HG03571 (cell line): ENCODE results near the gene SPAG9.
A peak's percentile ranks its signal among the peaks of the same experiment; 100 is the strongest.

ENCODE experiments used
- ATAC-seq: cut with Tn5 transposase; IDR thresholded peaks from one replicate; pipeline ENCODE4 v1.9.1; 2021; ENCODE audit not compliant: unreplicated experiment

Gene SPAG9, protein sequence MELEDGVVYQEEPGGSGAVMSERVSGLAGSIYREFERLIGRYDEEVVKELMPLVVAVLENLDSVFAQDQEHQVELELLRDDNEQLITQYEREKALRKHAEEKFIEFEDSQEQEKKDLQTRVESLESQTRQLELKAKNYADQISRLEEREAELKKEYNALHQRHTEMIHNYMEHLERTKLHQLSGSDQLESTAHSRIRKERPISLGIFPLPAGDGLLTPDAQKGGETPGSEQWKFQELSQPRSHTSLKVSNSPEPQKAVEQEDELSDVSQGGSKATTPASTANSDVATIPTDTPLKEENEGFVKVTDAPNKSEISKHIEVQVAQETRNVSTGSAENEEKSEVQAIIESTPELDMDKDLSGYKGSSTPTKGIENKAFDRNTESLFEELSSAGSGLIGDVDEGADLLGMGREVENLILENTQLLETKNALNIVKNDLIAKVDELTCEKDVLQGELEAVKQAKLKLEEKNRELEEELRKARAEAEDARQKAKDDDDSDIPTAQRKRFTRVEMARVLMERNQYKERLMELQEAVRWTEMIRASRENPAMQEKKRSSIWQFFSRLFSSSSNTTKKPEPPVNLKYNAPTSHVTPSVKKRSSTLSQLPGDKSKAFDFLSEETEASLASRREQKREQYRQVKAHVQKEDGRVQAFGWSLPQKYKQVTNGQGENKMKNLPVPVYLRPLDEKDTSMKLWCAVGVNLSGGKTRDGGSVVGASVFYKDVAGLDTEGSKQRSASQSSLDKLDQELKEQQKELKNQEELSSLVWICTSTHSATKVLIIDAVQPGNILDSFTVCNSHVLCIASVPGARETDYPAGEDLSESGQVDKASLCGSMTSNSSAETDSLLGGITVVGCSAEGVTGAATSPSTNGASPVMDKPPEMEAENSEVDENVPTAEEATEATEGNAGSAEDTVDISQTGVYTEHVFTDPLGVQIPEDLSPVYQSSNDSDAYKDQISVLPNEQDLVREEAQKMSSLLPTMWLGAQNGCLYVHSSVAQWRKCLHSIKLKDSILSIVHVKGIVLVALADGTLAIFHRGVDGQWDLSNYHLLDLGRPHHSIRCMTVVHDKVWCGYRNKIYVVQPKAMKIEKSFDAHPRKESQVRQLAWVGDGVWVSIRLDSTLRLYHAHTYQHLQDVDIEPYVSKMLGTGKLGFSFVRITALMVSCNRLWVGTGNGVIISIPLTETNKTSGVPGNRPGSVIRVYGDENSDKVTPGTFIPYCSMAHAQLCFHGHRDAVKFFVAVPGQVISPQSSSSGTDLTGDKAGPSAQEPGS (N-terminal part only)

DNA sequence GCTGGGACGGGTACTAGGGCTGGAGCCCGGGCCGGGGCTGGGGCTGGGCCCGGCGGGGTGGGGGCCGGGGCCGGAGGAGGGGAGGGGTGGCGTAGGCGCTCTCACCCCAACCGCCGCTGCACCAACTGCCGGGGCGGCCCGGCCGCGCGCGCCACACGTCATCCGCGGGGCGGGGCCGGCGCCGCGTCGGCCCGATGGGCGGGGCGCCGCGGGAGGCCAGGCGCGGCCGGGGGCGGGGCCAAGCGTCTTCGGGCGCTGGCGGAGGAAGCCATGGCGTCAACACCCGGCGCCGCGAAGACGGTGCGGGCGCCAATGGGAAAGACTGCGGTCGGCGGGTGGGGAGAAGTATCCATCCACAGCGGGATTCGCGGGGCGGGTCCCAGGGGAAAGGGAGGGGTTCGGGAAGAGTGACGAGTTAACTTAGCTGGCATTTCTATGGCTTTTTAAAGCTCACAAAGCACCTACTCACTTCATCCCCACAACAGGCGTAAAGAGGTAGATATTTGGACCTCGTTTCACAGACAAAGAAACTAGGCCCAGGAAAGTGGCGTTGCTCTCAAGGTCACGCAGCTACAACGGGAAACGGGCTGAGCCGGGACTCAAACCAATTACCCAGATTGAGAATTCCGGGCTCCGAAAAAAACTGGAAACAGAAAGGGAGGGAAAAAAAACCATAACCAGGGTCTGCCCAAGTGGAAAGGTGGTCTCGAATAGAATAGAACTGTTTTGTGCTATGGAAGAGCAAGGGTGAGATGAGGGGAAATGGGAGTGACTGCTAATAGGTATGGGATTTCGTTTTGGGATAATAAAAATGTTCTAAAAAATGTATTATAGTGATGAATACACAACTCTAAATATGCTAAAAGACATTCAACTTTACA is at the start of gene SPAG9:
SPAG9 (minus strand) TSS at position 130 of the 881 bp plus-strand sequence. CDS start 212 bp downstream, outside the sequence.
- ATAC-seq = peak; percentile 70

DNA sequence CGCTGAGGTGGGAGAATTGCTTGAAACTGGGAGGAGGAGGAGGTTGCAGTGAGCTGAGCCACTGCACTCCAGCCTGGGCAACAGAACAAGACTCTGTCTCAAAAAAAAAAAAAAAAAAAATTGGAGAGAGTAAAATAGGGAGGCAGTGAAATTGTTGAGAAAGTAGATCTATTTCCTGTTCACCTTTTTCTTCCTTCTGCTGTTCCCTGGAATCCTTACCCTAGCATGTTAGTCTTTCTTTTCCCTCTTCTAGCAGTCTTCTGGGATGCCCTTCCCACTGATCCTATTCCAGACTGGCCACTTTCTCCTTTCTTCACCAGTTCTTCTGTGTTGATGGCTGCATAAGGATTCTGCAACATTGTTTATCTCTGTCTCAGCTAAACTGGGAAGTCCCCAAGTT is 48.7 kb upstream of the SPAG9 start:
- no peak for ATAC-seq

DNA sequence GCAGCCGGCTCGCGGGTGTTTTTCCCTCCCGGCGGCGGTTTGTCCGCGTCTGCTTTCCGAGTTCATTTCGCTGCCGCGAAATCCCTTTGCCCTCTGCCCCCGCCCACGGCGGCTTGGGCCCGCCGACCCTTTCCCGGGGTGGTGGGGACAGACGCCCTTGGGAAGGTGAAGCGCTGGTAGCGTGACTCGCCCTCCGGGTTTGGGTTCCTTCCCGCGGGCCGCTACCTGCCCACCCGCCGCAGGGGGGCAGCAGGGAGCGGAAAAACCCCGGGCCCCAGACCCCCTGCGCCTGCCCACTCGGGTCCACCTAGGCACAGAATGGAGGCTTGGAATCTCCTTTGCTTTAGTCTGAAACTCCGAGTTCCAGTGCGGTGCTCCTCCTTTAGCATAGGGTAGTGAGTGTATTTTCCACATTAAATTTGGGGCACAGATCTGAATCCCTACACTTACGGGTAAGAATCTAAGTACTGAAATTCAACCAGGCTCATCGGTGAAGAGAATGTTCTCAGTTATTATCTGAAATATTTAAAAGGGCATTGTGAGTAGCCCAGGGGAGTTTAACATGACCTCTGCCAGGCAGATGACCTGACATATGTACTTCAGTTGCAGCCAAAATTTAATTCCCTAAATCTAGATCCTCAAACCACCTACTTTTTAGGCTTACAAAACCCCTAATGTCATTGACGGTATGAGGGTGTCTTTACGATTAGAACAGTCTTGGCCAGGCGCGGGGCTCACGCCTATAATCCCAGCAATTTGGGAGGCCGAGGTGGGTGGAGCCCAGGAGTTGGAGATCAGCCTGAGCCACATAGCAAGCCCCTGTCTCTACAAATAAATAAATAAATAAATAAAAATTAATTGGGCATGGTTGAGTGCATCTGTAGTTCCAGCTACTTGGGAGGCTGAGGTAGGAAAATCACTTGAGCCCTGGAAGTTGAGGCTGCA is 46.6 kb upstream of the SPAG9 start:
- peak; percentile 43 for ATAC-seq

DNA sequence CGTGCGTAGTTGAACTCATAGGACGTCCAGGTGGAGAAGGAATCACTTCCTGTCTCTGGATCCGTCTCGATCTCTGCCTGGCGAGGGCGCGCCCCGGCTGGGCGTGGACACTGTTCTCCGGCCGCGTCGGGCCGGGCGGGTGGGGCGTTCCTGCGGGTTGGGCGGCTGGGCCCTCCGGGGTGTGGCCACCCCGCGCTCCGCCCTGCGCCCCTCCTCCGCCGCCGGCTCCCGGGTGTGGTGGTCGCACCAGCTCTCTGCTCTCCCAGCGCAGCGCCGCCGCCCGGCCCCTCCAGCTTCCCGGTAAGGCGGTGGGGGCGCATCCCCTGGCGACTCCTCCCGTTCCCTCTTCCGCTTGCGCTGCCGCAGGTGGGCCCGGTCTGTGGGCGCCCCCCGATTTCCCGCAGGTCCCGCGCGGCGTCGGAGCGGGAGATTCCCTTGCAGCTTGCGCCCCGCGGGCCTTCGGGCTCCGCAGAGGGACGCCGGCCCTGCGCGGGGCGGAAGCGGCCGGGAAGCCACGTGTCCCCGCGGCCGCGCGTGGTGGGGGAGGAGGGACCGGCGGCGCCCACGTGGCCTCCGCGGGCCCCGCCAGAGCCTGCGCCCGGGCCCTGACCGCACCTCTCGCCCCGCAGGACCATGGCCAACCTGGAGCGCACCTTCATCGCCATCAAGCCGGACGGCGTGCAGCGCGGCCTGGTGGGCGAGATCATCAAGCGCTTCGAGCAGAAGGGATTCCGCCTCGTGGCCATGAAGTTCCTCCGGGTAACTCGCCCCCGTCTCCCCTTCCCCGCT is 45.7 kb upstream of the SPAG9 start, which contains the start of gene NME2:
NME2 (plus strand) TSS at position 214 of the 789 bp plus-strand sequence; CDS start at position 634, 420 bp downstream.
- ATAC-seq = peak; percentile 79

DNA sequence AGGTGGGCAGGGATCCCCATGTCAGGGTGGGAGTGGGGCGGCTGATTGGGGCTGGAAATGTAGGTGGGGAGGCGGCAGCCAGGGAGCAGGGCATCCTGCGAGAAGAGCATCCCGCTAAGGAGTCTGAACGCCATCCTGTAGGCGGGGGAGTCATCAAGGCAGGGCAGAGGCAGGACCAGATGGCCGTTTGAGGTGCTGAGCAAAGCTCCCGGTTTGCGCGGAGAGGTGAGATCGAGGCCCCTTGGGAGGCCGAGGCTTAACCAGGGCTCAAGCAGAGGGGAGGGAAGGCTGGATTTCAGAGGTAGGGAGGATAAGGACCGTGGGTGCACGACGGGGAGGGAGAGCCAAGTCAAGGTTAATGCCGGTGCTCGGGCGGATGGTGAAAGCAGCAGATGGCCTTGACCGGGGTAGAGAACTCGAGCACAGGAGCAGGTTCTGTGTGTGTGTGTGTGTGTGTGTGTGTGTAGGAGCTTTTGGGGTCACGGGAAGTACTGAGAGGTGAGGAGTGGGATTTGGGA is 45.1 kb upstream of the SPAG9 start:
- ATAC-seq = peak; percentile 26

DNA sequence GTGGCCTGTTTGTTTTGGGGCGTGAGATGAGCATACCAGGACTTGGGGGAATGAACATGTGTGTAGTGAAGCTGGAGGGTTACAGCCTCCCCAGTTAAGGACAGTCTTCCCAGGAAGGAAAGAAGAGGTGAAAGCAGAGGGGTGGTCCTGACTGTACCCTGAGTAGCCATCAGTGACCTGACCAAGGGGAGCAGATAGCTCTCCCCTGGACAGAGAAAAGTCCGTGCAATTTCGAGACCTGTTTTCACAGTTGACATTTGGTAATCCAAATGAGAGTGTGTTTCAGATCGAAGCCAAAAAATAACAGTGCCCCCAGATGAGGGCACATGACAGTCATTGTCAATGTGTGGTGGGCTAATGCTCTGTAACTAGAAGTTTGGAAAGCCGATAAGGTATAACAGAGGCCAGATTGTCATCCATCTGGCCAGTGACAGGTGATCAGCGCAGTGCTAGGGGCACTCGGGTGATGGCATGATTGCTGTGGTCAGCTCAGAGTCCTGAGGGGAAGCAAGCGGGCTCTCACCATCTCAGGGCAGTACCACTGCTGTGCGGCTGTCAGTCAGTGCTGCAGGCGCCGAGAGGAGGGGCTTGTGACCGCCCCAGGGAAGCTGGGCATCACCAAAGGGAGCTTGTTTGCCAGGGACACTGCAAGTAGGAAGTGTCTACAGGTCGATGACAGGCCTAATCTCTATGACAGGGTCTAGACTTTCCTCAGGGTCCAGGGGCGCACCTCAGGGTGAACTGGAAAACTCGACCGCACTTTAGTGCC is 44.4 kb upstream of the SPAG9 start:
- no peak for ATAC-seq

DNA sequence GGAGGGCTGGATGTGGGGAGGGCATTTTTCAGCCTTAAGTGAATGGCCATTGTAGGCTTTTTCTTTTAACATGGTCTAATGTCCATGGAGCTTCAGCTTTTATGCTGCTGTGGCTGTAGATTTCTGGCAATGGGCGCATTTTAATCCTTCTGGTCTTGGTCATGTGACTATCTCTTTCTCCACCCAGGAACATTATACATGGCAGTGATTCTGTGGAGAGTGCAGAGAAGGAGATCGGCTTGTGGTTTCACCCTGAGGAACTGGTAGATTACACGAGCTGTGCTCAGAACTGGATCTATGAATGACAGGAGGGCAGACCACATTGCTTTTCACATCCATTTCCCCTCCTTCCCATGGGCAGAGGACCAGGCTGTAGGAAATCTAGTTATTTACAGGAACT is 40.9 kb upstream of the SPAG9 start:
- no peak for ATAC-seq

DNA sequence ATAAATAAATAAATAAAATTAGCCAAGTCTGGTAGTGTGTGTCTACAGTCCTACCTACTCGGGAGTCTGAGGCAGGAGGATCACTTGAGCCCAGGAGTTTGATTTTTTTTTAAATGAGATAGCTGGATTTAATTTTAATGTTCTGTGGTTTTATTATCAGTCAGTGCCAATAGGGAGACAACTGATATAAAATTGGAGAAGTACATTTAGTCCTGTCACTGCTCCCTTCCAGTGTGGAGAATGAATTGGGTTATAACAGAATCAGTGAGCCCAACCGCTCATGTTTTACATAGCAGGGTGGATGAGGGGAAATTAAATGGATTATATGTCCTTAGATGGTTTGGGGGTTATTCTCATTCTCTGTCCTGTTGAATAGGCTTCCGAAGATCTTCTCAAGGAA is 38.9 kb upstream of the SPAG9 start:
- ATAC-seq = no peak

DNA sequence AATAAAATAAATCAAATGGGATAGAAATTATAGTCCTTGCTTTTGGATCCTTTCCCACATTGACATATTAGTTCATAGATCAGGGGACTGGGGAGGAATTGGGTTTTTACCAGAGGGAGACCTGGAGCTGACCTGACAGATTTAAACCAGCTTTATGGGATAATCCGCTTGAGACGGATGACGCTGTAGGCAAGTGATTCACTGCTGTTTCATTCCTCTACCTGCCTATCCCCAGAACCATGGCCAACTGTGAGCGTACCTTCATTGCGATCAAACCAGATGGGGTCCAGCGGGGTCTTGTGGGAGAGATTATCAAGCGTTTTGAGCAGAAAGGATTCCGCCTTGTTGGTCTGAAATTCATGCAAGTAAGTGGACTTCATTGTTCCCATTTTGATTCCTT is 34.7 kb upstream of the SPAG9 start:
- ATAC-seq = no peak

DNA sequence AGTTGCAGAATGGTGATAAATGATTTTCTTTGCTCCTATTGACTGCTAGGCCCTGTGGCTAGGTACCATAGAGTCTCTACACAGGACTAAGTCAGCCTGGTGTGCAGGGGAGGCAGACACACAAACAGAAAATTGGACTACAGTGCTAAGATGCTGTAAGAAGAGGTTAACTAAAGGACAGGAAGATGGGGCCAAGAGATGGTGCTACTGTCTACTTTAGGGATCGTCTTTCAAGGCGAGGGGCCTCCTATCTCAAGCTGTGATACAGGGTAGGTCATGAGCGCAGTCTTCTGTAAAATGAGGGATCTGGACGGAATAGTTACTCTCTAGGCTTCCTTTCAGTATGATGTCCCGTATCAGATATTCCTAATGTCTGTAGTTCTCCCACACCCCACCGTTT is 33.5 kb upstream of the SPAG9 start:
- no peak for ATAC-seq

DNA sequence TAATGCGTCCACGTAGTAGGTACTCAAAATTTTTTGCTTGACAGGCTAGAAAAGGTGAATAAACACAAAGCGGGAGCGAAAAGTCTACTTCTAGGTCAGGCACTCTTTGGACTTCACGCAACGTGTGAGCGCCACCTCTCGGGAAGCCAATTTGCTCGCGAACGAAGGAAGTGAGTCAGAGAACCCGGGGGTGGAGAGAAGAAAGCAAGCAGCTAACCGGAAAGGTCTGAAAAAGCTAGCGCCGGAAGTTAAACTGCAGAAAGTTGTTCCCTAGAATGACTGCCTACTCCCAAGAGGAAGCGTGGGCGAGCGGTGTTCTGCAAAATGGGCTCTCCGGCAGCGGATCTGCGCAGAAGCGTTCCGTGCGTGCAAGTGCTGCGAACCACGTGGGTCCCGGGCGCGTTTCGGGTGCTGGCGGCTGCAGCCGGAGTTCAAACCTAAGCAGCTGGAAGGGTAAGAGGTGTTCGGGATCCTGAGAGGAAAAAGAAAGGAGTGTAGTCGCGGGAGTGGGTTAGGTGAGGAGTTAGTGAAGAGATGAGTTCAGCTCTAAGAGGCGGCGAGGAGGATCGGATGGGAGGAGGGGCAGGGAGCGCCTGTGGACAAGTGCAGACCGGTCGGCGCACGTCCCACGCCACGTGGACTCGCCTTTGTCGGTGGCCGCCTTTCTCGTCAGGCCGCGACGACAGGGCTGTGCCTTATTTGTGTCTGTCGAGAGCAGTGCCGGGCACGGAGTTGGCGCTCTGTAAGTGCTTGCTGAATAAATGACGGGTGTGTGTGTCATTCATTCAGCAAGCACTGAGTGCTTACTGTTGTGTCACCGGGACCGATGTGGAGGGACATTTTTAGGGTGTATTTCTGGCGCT is 32.8 kb upstream of the SPAG9 start, which contains the start of gene NME1:
NME1 (plus strand) TSS at position 350 of the 863 bp plus-strand sequence. CDS start 2,096 bp downstream, outside the sequence.
- ATAC-seq = peak; percentile 84

DNA sequence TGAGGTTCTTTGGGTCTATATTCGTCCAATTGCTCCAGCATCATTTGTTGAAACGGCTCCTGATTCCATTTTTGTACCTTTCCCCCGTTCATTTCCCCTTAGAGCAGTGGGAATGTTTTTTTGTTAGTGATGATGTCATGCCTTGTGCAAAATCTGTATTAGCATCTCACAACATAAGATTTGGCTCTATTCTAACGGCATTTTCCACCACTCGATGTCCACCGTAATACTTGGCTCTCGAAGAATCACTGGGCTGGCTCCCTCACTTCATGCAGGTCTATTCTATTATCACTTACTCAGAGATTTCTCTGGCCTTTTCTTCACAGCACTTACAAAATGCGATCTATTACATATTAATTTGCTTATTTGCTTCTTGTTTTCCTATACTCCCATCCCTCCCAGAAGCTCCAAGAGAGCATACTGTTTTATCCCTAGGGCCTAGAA is 32.1 kb upstream of the SPAG9 start:
- peak; percentile 2 for ATAC-seq

DNA sequence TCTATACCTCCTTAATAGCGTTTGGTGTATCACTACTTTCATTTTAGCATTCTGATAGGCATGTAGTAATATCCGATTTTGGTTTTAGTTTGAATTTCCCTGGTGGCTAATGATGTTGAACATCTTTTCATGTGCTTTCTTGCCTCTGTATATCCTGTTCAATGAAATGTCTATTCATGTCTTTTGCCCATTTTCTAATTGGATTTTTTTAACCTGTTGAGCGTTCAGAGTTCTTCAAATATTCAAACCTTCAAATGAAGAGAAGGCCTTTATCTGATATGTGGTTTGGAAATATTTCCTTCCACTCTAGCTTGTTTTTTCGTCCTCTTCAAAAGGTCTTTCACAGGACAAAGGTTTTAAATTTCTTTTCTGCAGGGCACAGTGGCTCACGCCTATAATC is 30.3 kb upstream of the SPAG9 start:
- no peak for ATAC-seq

DNA sequence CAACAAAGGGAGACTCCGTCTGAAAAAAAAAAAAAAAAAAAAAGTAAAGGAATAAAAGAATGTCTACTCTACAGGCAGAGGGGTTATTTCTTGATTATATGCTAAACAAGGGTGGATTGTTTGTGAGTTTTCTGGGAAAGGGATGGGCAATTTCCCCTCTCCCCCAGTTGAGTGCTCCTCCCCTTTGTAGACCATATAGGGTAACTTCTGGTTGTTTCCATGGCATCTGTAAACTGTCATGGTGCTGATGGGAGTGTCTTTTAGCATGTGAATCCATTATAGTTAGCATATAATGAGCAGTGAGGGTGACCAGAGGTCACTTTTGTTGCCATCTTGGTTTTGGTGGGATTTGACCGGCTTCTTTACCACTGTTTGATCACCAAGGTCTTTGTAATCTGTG is 28.5 kb upstream of the SPAG9 start:
- ATAC-seq = no peak

DNA sequence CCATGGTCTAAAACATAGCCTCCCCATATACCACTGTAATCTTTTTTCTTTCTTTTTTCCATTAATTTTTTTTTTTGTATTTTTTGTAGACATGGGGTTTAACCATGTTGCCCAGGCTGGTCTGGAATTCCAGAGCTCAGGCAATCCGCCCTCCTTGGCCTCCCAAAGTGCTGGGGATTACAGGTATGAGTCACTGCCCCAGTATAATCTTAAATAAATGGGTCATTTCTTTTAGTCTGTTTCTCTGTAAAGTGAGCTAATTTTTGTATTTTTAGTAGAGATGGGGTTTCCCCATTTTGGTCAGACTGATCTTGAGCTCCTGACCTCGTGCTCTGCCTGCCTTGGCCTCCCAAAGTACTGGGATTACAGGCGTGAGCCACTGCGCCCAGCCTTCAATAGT is 27.0 kb upstream of the SPAG9 start:
- ATAC-seq = no peak
